Measurements from ENCODE around the gene ERF. TPM values are rescaled to one million over a fixed set of nuclear protein-coding genes. Genes with fewer than 3 reads are reported as not detected.

ERF gene
- total RNA-seq, 1 donor: 31.8 TPM

DNA sequence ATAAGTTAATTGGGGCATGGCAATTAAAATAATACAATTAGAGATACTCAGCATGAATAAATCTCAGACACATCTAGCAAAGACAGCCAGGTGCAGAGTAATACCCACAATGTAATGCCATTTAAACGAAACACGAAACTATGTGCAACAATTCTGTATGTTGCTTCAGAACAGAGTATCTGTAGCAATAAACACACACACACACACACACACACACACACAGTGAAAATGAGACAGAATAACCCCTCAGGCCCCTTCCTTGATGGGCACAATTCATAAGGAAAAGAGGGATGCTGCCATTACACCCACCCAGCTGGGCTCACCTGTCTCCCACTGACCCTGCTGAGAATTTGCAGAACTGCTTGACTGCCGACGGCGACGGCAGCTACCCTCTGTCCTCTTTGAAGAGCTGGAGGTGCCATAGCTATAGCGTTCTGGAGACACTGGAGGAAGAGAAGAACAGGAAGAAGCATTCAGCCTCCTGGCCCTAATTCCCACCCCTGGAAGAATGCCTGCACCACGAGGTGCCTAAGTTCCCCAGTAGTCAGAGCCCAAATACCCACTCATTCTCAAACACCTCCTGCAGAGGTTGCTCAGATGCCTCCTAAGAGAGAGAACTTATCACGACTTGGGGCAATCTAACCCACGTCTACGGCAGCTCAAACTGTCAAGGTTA is 40.0 kb downstream of the ERF start:
- H3K4me1 ChIP-seq (ENCODE audit: insufficient read depth, low read length): peaks cover 20% of the 10 kb centered on the region
- peaks cover 68% of the 10 kb centered on the region for H3K79me2 ChIP-seq (ENCODE audit: insufficient read depth, low read length)
- H2AFZ ChIP-seq (ENCODE audit: low read length): no peak overlapping the region
- no peaks in the 10 kb centered on the region for H3K9me3 ChIP-seq (ENCODE audit: low read depth, low read length)
- H3K36me3 ChIP-seq (ENCODE audit: insufficient read depth, low read length): peaks cover 28% of the 10 kb centered on the region
- no peak overlapping the region for H3K27ac ChIP-seq (ENCODE audit: low read depth, low read length)
- H3K27me3 ChIP-seq (ENCODE audit: insufficient read depth, low read length): no peaks in the 10 kb centered on the region
- DNase-seq (ENCODE audit: insufficient read length, low spot score, missing footprints): peak; percentile 61
- no peak overlapping the region for H3K4me2 ChIP-seq (ENCODE audit: insufficient read depth, low read length)
- no peak overlapping the region for H3K4me3 ChIP-seq (ENCODE audit: insufficient read depth, low read length)
- TF ChIP-seq, protein P1, sequence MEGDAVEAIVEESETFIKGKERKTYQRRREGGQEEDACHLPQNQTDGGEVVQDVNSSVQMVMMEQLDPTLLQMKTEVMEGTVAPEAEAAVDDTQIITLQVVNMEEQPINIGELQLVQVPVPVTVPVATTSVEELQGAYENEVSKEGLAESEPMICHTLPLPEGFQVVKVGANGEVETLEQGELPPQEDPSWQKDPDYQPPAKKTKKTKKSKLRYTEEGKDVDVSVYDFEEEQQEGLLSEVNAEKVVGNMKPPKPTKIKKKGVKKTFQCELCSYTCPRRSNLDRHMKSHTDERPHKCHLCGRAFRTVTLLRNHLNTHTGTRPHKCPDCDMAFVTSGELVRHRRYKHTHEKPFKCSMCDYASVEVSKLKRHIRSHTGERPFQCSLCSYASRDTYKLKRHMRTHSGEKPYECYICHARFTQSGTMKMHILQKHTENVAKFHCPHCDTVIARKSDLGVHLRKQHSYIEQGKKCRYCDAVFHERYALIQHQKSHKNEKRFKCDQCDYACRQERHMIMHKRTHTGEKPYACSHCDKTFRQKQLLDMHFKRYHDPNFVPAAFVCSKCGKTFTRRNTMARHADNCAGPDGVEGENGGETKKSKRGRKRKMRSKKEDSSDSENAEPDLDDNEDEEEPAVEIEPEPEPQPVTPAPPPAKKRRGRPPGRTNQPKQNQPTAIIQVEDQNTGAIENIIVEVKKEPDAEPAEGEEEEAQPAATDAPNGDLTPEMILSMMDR (IDR thresholded peaks at IDR 0.05; ENCODE audit: extremely low read depth, low read depth, low read length): no peak
- H4K20me1 ChIP-seq (ENCODE audit: insufficient read depth, low read length): peaks cover 18% of the 10 kb centered on the region

DNA sequence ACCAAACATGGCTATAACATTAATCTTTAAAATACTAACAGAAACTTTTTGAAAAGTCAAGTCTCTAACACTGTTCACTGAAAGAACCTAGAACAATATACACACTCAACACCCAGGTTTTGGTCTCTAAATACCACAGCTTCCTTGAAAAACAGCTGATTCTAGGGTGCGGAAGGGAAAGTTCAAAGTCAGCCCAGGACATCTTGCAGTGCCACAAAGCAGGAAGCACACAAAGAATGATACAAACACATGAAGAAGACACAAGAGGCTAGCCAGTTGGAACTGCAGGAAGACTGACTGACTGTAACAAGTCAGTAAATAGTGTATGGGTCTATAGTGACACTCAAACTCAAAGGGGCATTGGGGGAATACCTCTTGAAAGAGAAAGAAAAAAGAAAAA is 42.0 kb downstream of the ERF start:
- peaks cover 15% of the 10 kb centered on the region for H3K4me1 ChIP-seq (ENCODE audit: insufficient read depth, low read length)
- no peak overlapping the region for H3K4me3 ChIP-seq (ENCODE audit: insufficient read depth, low read length)
- peaks cover 18% of the 10 kb centered on the region for H4K20me1 ChIP-seq (ENCODE audit: insufficient read depth, low read length)
- H2AFZ ChIP-seq (ENCODE audit: low read length): no peak overlapping the region
- peaks cover 65% of the 10 kb centered on the region for H3K79me2 ChIP-seq (ENCODE audit: insufficient read depth, low read length)
- no peak overlapping the region for H3K4me2 ChIP-seq (ENCODE audit: insufficient read depth, low read length)
- TF ChIP-seq, protein P1 (IDR thresholded peaks at IDR 0.05; ENCODE audit: extremely low read depth, low read depth, low read length): no peak
- DNase-seq (ENCODE audit: insufficient read length, low spot score, missing footprints): no peak
- no peak overlapping the region for H3K27ac ChIP-seq (ENCODE audit: low read depth, low read length)
- H3K27me3 ChIP-seq (ENCODE audit: insufficient read depth, low read length): no peaks in the 10 kb centered on the region
- no peaks in the 10 kb centered on the region for H3K9me3 ChIP-seq (ENCODE audit: low read depth, low read length)
- peaks cover 41% of the 10 kb centered on the region for H3K36me3 ChIP-seq (ENCODE audit: insufficient read depth, low read length)

DNA sequence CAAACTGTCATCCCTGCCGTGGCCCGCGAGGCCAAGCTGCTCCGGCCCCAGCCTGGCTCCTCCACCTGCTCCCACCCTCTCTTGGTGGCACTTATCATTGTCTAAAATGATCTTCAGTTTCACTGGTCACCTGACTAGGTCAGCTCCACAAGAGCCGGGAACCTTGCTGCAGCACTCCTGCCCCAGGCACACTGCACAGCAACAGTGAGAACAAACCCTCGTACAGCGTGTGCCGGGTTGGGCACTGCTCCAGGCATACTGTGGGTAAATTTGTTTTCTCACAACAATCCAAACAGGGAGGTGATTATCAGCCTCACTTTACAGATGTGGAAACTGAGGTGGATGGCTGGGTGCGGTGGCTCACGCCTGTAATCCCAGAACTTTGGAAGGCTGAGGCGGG is 46.3 kb downstream of the ERF start:
- peak overlapping the region; percentile 75 for H3K27ac ChIP-seq (ENCODE audit: low read depth, low read length)
- no peak overlapping the region for H3K4me2 ChIP-seq (ENCODE audit: insufficient read depth, low read length)
- DNase-seq (ENCODE audit: insufficient read length, low spot score, missing footprints): peak; percentile 8

DNA sequence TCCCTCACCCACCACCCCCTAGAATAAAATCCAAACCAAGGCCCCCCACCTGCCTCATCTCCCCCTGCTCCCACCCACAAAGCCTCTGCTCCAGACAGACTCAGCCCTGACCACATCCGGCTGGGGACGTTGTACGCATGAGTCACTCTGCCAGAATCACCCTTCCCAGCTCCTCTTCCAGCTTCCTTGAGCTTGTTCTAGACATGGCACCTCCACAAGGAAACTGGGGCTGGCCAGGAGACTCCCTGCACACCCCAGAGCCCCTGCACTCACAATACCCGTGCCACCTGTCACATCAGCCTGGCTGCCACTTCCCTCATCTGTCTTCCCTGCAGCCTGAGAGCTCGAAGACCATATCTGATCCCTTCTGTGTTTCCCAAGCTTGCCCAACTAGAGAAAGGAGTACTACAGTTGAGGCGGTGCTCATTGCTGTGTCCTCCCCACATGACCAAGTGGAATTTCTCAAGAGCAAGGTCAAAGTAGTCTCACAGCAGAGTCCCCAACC is 47.1 kb downstream of the ERF start:
- H3K27ac ChIP-seq (ENCODE audit: low read depth, low read length): peak overlapping the region; percentile 75
- H3K4me1 ChIP-seq (ENCODE audit: insufficient read depth, low read length): peaks cover 28% of the 10 kb centered on the region
- H3K79me2 ChIP-seq (ENCODE audit: insufficient read depth, low read length): peaks cover 48% of the 10 kb centered on the region
- peaks cover 6% of the 10 kb centered on the region for H4K20me1 ChIP-seq (ENCODE audit: insufficient read depth, low read length)
- peak overlapping the region; percentile 58 for H3K4me2 ChIP-seq (ENCODE audit: insufficient read depth, low read length)
- TF ChIP-seq, protein P1 (IDR thresholded peaks at IDR 0.05; ENCODE audit: extremely low read depth, low read depth, low read length): no peak
- H3K9me3 ChIP-seq (ENCODE audit: low read depth, low read length): no peaks in the 10 kb centered on the region
- peaks cover 39% of the 10 kb centered on the region for H3K36me3 ChIP-seq (ENCODE audit: insufficient read depth, low read length)
- DNase-seq (ENCODE audit: insufficient read length, low spot score, missing footprints): peak; percentile 99
- no peaks in the 10 kb centered on the region for H3K27me3 ChIP-seq (ENCODE audit: insufficient read depth, low read length)
- peak overlapping the region; percentile 44 for H2AFZ ChIP-seq (ENCODE audit: low read length)
- no peak overlapping the region for H3K4me3 ChIP-seq (ENCODE audit: insufficient read depth, low read length)

More for the DNA sequence above, 46.3 kb downstream of the ERF start:
- Histone ChIP-seq H3K79me2 (ENCODE audit: insufficient read depth, low read length) (peaks cover 49% of the 10 kb centered on the region), H3K4me3 (ENCODE audit: insufficient read depth, low read length) (no peak overlapping the region), H3K9me3 (ENCODE audit: low read depth, low read length) (no peaks in the 10 kb centered on the region), H4K20me1 (ENCODE audit: insufficient read depth, low read length) (peaks cover 6% of the 10 kb centered on the region), H3K27me3 (ENCODE audit: insufficient read depth, low read length) (no peaks in the 10 kb centered on the region), H3K4me1 (ENCODE audit: insufficient read depth, low read length) (peaks cover 28% of the 10 kb centered on the region), H2AFZ (ENCODE audit: low read length) (no peak overlapping the region), H3K36me3 (ENCODE audit: insufficient read depth, low read length) (peaks cover 38% of the 10 kb centered on the region)
- TF ChIP-seq, protein P1 (IDR thresholded peaks at IDR 0.05; ENCODE audit: extremely low read depth, low read depth, low read length): no peak
